Esophagus mucosa (tissue), 1 donor: ENCODE measurements around the gene NAP1L4. TPM values are rescaled to one million over a fixed set of nuclear protein-coding genes. Genes with fewer than 3 reads are reported as not detected.

Experiments
- ATAC-seq: fragments of 200-7000 bp; cut with Tn5 transposase; one replicate; pipeline ENCODE4 v1.9.1; 2020
- total RNA-seq: library from RNA; stranded (reverse); gene quantifications from one replicate; pipeline ENCODE4 v1.2.4, GENCODE V29; 2023
- donor health status: DM: yes; HTN: yes; CAD: no.

NAP1L4 gene
- total RNA-seq, 1 donor from 2014 or later, result 113 TPM

DNA sequence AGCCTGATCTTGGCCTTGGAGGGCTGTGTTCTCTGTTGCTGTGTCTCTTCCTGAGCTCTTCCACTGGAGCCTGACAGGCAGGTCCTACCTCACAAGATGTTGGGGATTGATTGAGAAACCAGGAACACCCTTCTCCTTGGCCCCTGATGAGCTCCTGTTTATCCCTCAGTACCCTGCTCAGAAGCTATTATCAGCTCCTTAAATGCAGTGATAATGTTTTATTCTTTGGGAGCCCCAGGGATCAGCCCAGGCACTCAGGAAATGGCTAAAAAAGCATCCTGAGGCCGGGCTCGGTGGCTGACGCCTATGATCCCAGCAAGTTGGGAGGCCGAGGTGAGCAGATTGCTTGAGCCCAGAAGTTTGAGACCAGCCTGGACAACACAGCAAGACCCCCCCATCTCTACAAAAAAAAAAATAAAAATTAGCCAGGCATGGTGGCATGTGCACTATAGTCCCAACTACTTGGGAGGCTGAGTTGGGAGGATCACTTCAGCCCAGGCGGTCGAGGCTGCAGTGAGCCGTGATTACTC, 58.0 kb downstream of the NAP1L4 start:
- ATAC-seq, result no peak

- ATAC-seq, result peak; percentile 81
Observed at GRCh38 chr11:2933375-2934020, 58.6 kb downstream of the NAP1L4 start.

GRCh38 chr11:2932850-2933251, 59.3 kb downstream of the NAP1L4 start:
- ATAC-seq, result peak; percentile 12

- no peak for ATAC-seq
Observed at GRCh38 chr11:2931771-2932738, 60.1 kb downstream of the NAP1L4 start.

DNA sequence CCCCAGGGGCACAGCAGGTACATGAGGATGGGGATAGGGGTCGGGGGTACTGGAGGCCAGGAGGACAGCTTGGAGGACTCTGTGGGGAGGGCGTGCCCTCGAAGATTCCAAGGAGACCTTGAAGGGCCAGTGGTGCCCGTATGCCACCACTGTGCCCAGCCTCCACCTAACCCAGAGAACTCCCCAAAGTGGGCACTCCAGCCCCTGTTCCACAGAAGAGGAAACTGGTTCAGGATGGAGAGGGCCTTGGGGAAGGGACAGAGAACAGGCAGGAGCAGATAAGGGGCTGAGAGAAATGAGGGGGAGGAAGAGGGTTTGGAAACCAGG, 60.7 kb downstream of the NAP1L4 start:
- no peak for ATAC-seq

- peak; percentile 49 for ATAC-seq
Observed at GRCh38 chr11:2930704-2931419, 61.3 kb downstream of the NAP1L4 start.

- no peak for ATAC-seq
Observed at GRCh38 chr11:2929950-2930703, 62.0 kb downstream of the NAP1L4 start.

DNA sequence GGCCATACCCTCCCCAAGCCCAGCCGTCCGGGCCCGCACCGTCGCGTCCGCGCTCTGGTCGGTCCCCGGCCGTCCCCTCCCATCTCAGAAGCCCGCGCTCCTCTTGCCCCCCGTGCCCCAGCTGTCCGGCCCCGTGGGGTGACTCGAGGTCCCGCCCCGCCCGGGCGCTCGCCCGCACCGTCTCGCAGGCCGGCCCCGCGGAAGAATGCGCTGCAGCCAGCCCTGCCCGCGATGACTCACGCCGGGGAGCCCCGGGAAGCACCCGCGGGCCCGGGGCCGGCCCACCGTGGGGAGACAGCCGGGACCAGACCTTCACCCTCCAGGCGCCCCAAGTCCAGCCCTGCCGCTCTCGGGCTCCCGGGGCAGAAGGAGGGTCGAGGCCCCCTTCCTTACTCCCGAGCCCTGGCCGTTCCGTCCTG, 62.6 kb downstream of the NAP1L4 start:
- peak; percentile 59 for ATAC-seq

- ATAC-seq, result peak; percentile 44
Observed at GRCh38 chr11:2928605-2929530, 63.3 kb downstream of the NAP1L4 start, which contains the start of gene PHLDA2. Gene PHLDA2 (minus strand): TSS chr11:2929420. CDS start chr11:2929364, 56 bp downstream.

GRCh38 chr11:2927851-2928604, 64.1 kb downstream of the NAP1L4 start:
- peak; percentile 48 for ATAC-seq

- no peak for ATAC-seq
Observed at GRCh38 chr11:2927121-2927800, 64.9 kb downstream of the NAP1L4 start.

DNA sequence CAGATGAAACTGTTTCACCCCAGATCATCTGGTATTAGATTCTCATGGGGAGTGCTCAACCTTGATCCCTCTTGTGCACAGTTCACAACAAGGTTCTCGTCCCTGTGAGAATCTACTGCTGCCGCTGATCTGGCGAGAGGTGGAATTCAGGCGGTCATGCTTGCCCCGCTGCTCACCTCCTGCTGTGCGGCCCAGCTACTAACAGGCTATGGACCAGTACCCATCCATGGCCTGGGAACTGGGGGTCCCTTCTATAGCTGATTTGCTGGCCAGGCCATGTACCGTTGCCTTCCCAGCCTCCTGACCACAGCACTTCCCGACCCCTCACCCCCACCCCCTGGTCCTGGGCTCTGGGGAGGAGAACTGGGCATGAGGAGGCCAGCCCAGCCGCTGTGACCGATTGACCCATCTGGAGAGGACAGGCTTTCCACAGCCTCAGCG, 65.5 kb downstream of the NAP1L4 start:
- ATAC-seq, result no peak

DNA sequence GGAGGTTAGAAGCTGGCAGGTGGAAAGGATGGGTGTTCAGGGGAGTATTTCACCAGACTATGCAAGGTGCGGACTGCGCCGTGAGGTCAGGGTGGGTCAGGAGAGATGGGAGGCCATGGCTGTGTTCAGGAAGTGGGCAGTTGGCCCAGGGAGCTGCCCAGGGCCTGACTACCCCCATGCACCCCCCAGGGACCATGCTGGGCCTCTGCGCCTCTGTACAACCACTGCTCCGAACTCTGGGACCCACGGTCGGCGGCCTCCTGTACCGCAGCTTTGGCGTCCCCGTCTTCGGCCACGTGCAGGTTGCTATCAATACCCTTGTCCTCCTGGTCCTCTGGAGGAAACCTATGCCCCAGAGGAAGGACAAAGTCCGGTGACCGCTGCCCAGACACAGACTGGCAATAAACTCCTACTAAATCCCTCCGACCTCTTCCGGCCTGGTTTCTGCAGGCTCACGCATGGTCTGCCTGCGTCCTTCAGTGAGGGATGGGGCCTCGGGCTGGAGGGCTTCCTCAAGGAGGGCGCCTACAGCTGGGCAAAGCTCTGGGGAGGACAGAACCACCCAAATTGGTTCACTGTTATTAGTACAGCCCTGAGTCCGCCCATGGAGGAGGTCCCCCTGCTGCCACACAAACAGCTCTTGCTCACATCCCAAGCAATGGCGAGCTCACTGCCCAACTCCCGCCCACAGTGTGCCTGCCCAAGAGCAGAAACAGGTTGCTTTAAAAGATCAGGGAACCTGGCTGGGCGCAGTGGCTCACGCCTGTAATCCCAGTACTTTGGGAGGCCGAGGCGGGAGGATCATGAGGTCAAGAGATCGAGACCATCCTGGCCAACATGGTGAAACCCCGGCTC, 67.1 kb downstream of the NAP1L4 start:
- no peak for ATAC-seq

GRCh38 chr11:2924381-2924780, 67.7 kb downstream of the NAP1L4 start:
- peak; percentile 8 for ATAC-seq

DNA sequence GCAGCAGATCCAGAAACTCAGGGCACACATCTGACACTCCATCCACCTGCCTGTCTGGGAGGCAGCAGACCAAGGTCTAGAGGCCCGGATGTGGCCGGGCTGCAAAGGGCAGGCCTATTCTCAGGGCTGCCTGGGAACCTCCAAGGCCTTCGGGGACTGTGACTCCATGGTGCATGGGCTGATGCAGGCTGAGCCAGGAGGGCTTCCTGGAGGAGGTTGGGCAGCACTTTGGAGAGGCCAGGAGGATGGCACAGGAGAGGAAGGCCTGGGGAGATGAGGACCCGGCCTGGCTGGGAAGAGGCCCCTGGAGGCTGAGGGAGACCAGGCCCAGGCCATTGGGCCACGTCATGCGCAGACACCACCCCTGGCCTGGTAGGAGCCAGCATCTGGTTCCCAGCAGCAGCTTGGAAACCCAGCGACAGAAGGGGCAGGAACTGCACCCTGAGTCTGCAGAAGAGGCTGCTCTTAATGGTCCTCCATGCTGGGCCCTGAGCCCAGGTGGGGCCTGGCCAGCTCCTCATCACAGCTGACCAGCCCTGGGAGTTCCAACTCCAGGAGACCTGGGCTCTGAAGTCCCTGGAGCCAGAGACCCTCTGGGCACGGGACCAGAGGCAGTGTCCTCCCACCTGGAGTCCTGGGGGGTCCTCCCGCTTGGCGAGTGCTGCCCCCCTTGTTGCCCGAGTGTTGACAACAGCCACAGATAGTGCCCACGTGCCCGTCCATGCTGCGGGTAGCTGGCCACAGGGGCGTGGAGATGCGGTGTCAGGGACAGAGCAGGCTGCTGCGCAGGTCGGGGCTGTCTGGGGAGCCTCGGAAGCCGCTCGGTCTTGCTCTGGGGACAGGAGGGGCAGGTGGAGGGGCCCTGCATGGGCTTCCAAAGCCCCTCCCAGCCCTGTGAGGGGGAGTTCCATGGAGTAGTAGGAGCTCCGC, 68.4 kb downstream of the NAP1L4 start:
- peak; percentile 1 for ATAC-seq

DNA sequence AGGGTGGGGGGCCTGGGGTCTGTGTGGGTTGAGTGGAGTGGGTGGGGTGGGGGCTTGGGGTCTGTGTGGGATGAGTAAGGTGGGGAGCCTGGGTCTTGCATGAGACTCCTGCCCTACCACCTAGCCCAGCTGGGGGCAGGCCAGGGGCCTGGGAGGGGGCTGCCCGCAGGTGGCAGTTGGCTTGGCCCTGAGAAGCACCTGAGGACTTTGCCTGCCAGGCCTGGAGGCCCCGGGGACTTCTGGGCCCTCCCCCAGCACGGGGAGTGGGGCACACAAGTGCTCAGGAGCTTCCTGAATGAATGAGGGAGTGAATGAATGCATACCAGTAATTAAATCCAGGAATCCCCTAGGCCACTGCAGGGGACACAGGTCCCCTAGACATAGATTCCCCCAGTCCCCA, 69.5 kb downstream of the NAP1L4 start:
- no peak for ATAC-seq
